Measurements from ENCODE around the gene PLEKHJ1. TPM values are rescaled to one million over a fixed set of nuclear protein-coding genes. Genes with fewer than 3 reads are reported as not detected.

PLEKHJ1 gene
- total RNA-seq, 2 donors from 2014 or later = 44.1 to 53.0 TPM

DNA sequence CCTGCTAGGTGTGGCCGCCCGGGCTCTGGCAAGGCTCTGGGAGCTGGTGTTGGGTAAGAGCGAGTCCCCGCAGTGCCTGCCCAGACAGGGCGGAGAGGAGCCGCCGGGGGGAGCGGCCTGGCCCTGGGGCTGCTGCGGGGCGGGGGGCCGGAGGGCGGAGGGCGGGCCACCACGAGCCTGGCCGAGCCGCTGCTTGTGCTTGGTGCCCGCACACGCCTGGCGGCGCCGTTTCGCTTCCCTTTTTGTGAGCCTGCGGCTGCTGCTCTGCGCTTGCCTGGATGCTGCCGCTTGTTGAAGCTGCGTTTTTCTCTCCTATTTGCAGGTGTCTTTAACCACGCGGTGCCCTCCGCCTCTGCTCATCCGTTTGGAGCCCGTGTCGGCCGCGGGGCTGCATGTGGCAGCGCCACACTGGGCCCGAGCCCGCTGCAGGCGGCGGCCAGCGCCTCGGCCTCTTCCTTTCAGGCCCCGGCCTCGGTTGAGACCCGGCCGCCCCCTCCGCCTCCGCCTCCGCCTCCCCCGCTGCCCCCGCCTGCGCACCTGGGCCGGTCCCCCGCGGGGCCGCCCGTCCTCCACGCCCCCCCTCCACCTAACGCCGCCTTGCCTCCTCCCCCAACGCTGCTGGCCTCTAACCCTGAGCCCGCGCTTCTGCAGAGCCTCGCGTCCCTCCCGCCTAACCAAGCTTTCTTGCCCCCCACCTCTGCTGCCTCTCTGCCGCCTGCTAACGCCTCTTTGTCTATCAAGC lies 8.5 kb downstream of the PLEKHJ1 start:
- H3K27ac ChIP-seq = no peak overlapping the region
- H3K27me3 ChIP-seq = no peaks in the 10 kb centered on the region
- H3K4me1 ChIP-seq = peaks cover 0 to 14% of the 10 kb centered on the region in 2 donors
- H3K9me3 ChIP-seq = no peaks in the 10 kb centered on the region
- TF ChIP-seq, protein P1, sequence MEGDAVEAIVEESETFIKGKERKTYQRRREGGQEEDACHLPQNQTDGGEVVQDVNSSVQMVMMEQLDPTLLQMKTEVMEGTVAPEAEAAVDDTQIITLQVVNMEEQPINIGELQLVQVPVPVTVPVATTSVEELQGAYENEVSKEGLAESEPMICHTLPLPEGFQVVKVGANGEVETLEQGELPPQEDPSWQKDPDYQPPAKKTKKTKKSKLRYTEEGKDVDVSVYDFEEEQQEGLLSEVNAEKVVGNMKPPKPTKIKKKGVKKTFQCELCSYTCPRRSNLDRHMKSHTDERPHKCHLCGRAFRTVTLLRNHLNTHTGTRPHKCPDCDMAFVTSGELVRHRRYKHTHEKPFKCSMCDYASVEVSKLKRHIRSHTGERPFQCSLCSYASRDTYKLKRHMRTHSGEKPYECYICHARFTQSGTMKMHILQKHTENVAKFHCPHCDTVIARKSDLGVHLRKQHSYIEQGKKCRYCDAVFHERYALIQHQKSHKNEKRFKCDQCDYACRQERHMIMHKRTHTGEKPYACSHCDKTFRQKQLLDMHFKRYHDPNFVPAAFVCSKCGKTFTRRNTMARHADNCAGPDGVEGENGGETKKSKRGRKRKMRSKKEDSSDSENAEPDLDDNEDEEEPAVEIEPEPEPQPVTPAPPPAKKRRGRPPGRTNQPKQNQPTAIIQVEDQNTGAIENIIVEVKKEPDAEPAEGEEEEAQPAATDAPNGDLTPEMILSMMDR (IDR thresholded peaks at IDR 0.05) = no peak
- no peak for DNase-seq (ENCODE audit: low spot score)
- no peak overlapping the region for H3K4me3 ChIP-seq
- H3K36me3 ChIP-seq = peaks cover 72% of the 10 kb centered on the region

- Histone ChIP-seq H3K36me3 (peaks cover 79% of the 10 kb centered on the region), H3K27ac (no peak overlapping the region)
Measured at GRCh38 chr19:2226840-2227360, 9.2 kb downstream of the PLEKHJ1 start.

GRCh38 chr19:2226051-2226839 lies 9.9 kb downstream of the PLEKHJ1 start:
- Histone ChIP-seq H3K27me3 (no peaks in the 10 kb centered on the region), H3K4me3 (no peak overlapping the region), H3K36me3 (peaks cover 79% of the 10 kb centered on the region), H3K9me3 (no peaks in the 10 kb centered on the region), H3K4me1 (peaks cover 0 to 12% of the 10 kb centered on the region in 2 donors), H3K27ac (no peak overlapping the region)
- TF ChIP-seq, protein P1 (IDR thresholded peaks at IDR 0.05) = no peak
- DNase-seq (ENCODE audit: low spot score) = no peak

More at GRCh38 chr19:2226840-2227360, 9.2 kb downstream of the PLEKHJ1 start:
- TF ChIP-seq, protein P1 (IDR thresholded peaks at IDR 0.05) = no peak
- H3K27me3 ChIP-seq = no peaks in the 10 kb centered on the region
- H3K4me3 ChIP-seq = no peak overlapping the region
- DNase-seq (ENCODE audit: low spot score) = no peak
- H3K9me3 ChIP-seq = no peaks in the 10 kb centered on the region
- peaks cover 0 to 12% of the 10 kb centered on the region in 2 donors for H3K4me1 ChIP-seq

GRCh38 chr19:2225415-2226050 lies 10.6 kb downstream of the PLEKHJ1 start:
- Histone ChIP-seq H3K27ac (no peak overlapping the region), H3K9me3 (no peaks in the 10 kb centered on the region), H3K4me1 (peaks cover 0 to 8% of the 10 kb centered on the region in 2 donors), H3K36me3 (peaks cover 80% of the 10 kb centered on the region), H3K27me3 (no peaks in the 10 kb centered on the region), H3K4me3 (no peak overlapping the region)
- DNase-seq (ENCODE audit: low spot score) = no peak
- TF ChIP-seq, protein P1 (IDR thresholded peaks at IDR 0.05) = no peak

DNA sequence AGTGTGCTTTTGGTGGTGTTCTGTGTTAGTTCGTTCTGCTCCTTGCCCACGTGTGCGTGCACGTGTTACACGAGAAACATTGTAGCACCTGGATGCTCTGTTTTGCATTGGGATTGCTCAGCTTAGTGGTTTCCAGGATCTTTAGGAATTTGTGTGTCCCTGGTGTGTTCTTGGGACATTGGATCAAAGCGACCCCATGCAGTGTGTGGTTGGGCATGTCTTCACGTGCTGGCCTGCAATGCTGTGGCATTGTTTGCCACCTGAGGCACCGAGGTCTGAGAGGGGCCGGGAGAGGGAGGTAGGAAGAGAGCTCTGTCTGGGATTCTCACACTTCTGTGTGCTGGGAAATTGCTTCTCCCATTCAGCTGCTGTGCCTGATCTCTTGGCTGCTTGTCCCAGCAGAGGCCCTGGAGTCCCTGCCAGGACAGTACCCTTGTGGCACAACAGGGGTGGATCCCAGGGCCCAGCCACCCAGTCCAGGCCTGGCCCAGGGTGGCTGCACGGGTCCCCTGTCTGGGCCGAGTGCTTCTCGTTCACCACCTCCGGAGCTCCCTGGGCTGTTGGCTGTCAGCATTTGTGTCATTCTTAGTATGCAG lies 11.3 kb downstream of the PLEKHJ1 start:
- Histone ChIP-seq H3K27ac (no peak overlapping the region), H3K9me3 (no peaks in the 10 kb centered on the region), H3K36me3 (peaks cover 80% of the 10 kb centered on the region), H3K27me3 (no peaks in the 10 kb centered on the region), H3K4me3 (no peak overlapping the region), H3K4me1 (peaks cover 0 to 8% of the 10 kb centered on the region in 2 donors)
- no peak for DNase-seq (ENCODE audit: low spot score)
- TF ChIP-seq, protein P1 (IDR thresholded peaks at IDR 0.05) = no peak

Measured in right atrium auricular region (tissue), 2 donors.